22Rv1 (cell line): Measurements from ENCODE around the gene IGSF22.

Experiments used
- H3K27ac ChIP-seq: fragments of 450-650 bp; 2 replicates; pipeline ENCODE4 v1.5.1; 2017
- CTCF ChIP-seq: fragments of 450-650 bp; IDR thresholded peaks from 2 replicates; pipeline ENCODE4 v1.5.1; 2017; ENCODE audit warnings: mild to moderate bottlenecking
- ZFX ChIP-seq: fragments of 450-650 bp; IDR thresholded peaks from 2 replicates; pipeline ENCODE4 v1.6.1; 2017; ENCODE audit warnings: antibody characterized with exemption, borderline replicate concordance

IGSF22 gene

GRCh38 chr11:18757811-18758210, 31.8 kb upstream of the IGSF22 start:
- TF ChIP-seq ZFX (no peak), CTCF (no peak)
- H3K27ac ChIP-seq, result no peak overlapping the region

DNA sequence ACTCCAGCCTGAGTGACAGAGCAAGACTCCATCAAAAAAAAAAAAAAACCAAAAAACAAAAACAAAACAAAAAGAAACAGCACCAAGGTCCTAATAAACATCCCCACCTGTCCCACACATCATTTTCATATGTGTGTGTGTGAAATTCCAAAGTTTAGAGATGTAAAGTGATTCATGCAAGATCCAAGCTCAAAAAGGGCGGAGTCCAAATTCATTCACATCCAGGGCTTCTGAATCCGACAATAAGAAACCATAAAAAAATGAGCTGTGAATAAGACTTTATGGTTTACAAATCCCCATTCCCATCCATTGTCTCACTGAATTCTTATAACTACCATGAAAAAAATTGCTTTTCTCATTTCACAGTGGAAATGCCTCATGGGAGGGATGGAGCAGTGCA, 30.9 kb upstream of the IGSF22 start:
- H3K27ac ChIP-seq, result no peak overlapping the region
- TF ChIP-seq ZFX (no peak), CTCF (no peak)

GRCh38 chr11:18754308-18754707, 28.3 kb upstream of the IGSF22 start:
- TF ChIP-seq ZFX (no peak), CTCF (no peak)
- H3K27ac ChIP-seq, result no peak overlapping the region

DNA sequence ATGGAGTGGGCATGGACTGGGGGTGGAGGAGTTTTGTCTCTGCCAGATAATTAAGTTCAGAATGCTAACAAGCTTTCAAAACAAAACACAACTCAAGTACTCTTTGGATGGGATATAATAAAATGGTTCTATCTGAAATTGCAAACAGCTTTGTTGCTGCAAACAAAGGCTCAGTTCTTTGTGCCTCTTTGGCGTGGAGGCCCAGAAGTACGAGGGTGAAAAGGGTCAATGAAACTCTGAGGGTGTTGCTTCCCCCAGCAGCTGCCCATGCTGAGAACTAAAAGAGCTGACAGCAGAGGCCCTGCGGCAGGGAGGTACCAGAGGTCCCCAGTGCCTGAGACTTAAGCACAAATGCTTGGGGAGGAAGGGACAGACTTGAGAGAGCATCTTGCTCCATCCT, 26.5 kb upstream of the IGSF22 start:
- H3K27ac ChIP-seq, result no peak overlapping the region
- TF ChIP-seq CTCF, result no peak
- no peak for TF ChIP-seq ZFX

DNA sequence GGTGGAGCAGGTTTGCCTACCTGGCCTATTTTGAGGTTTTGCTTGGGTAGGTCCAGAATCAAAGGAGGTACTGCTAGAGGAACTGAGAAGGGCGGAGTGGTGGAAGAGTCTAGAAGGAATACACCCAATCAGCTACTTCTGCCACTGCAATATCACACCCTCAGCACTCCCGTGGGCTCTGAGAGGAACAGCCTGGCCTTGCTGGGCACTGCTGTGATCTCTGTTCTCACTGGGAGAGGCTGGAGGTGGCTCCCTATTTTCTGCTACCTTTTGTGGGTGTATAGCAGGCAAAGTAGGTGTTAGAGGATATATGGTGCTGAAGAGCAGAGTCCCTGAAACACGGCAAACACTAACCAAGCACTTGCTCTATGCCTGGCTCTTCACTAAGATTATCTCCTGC, 25.0 kb upstream of the IGSF22 start:
- TF ChIP-seq CTCF (no peak), ZFX (no peak)
- no peak overlapping the region for H3K27ac ChIP-seq

DNA sequence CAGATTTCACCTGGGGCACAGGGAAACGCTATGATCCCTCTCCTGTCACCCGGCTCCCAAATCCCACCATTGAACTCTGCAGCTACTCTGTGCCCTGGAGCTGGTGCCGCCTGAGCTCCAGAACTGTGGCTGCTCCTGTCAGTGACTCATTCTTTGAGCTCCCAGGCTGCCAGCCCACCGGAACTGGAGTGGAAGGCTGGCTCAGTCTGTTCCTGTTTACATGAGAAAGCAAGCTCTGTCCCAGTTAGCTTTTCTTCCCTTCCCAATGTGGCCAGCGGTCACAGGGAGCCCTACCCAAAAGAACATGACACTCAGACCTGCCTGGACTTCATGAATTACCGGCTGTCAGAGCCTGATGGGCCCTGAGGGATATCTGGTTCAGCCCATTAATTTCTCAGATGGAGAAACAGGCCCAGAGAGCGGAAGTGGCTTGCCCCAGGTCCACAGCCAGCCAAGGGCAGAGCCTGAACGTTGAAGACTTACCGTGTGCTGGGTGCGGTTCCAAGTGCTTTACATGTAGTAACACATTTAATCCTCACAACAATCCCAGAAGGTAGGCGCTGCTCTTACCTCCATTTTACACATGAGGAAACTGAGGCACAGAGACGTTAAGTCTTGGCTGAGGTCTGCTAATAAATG, 23.8 kb upstream of the IGSF22 start:
- no peak overlapping the region for H3K27ac ChIP-seq
- TF ChIP-seq ZFX (no peak), CTCF (no peak)

DNA sequence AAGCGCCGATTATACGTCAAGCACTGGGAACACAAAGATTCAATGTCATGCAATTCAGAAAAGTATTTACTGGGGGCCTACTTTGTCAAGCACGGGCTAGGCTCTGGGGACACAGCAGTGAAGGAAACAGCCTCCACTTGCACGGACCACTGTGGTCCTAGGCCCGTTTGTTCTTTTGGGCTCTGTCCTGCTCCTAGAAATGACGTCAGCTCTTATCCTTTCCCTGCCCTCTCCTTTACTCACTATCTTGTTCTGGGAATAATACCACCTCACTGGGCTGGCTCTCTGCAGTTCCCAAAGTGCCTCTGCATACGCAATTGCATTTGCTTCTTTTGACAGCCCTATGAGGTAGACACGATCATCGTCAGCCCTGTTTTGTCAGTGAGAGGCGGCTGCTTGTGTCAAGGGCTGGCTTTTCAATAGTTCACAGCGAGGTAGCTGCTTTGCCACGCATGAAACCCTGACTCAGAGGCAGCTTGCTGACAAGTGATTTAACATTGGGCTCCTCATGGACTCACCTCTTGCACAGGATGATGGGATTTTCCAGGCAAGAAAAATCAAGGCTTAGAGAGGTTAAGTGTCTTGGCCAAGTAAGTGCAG, 22.9 kb upstream of the IGSF22 start:
- TF ChIP-seq CTCF (no peak), ZFX (no peak)
- H3K27ac ChIP-seq, result no peak overlapping the region
